RKO (cell line): ENCODE results near the gene COL1A2.

ENCODE experiments used
- DNase-seq: peaks from one replicate; pipeline ENCODE4 v3.0.0-alpha.2; 2016; ENCODE audit warnings: low spot score

Gene COL1A2

DNA sequence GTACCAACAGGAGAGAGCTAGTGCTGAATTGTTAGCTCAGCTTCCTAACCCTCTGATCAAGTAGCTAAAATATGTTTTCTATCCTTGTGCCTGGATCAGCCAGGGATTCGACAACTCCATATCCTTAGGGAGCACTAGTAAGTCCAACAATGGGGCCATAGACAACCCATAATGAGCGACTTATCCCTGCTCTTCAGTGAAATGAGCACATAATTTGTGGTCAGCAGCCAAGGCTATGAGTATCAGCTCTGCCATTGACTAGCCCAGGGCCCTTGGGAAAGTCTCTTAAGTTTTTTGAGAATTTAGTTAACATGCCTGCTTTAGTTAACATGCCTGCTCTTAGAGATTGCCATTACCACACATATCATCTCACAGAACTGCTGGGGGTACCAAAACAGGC, 39.3 kb downstream of the COL1A2 start:
- DNase-seq, result no peak

DNA sequence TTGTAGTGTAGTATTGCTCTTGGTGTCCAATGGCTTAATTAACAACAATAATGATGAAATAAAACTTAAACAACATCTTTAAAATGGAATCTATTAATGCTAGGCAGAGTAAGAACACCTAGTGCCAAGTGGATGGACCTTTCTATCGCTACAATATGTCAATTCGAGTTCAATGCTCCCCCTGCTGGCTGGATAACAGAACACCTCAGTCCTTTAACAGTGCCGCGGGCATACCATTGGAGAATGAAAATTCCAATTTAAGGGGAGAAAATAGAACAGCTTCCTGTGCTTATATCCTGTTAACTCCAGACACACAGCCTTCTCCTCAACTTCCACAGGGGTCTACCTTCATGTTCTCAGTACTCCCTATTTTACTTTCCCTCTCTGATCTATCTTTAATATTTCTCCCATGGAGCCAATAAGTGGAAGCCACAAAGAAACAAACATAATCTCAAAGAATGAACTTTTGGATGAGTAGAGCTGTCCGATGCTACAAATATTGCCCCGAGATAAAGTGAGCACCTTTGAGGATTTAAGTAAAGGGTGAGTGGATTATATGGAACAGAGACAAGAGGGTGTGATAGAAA, 41.4 kb downstream of the COL1A2 start:
- DNase-seq, result peak; percentile 76

GRCh38 chr7:94436700-94437099, 42.0 kb downstream of the COL1A2 start:
- DNase-seq, result no peak

- no peak for DNase-seq
Measured at GRCh38 chr7:94439893-94440381, 45.2 kb downstream of the COL1A2 start.

DNA sequence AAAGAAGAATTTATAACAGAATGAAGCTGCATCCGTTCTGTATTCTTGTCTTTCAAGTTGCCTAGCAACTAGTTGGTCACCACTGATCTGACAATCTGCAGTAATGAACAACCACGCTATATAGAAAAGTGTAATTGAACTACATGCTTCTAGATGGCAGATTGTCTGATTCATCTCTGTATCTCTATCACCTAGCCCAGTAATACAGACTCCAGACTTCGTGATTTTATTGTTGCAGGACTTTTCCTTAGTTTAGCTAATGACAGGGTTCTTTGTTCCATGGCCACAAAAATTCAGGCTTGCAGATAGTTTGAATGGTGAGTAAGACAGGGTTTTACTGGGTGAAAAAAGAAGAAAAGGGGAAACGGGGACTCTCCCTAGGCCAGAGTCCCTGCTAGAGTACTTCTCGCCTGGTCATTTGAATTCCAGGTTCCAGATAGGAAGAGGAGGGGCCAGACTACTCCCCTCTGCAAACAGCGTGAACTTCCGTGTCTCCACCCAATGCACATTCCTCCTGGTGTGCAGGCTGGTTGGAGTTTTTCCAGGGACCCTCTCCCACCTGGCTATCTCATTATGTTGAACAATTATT, 45.9 kb downstream of the COL1A2 start:
- DNase-seq, result no peak

- no peak for DNase-seq
Measured at GRCh38 chr7:94441138-94441537, 46.4 kb downstream of the COL1A2 start.

DNA sequence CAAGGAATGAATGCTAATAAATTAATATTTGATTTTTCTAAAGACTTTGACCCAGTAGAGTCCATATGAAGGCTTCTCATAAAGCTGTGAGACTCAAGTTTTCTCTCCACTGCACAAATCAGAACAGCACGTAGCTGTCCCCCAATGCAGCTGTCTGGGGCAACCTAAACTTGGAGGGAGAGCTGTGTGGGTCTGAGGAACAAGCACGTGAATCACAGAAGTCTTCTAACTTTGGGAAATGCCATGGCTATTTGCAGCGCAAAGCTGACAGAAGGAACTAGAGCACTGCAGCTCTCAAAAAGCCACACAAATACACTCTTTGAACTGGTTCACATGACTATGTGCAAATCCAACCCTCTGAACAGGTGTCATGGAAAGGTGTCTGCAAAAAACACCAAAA, 47.9 kb downstream of the COL1A2 start:
- DNase-seq, result no peak

GRCh38 chr7:94444813-94445212, 50.1 kb downstream of the COL1A2 start:
- DNase-seq, result no peak

DNA sequence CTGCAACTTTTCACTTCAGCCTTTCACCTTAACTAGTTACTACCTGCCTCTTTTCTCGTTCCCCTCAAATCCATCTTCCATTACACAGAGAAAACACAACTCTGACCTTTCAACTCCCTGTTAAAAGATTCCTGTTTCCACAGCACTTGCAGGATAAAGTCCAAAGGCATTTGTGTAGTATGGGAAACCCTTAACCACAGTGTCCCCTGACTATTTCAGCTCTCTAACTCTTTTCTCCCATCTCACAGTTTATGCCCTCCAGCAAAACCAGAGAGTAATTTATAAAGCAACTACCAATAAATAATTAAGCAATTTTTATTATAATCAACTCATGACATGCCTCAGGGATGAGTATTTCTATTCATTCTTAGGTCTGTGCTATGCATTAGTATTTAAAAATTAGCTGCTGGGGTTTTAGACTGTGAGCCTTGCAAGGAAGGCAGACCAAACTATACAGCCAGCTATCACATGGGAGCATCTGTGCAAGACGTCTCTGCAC, 51.0 kb downstream of the COL1A2 start:
- DNase-seq, result no peak

GRCh38 chr7:94446308-94446707, 51.6 kb downstream of the COL1A2 start:
- DNase-seq, result no peak

DNA sequence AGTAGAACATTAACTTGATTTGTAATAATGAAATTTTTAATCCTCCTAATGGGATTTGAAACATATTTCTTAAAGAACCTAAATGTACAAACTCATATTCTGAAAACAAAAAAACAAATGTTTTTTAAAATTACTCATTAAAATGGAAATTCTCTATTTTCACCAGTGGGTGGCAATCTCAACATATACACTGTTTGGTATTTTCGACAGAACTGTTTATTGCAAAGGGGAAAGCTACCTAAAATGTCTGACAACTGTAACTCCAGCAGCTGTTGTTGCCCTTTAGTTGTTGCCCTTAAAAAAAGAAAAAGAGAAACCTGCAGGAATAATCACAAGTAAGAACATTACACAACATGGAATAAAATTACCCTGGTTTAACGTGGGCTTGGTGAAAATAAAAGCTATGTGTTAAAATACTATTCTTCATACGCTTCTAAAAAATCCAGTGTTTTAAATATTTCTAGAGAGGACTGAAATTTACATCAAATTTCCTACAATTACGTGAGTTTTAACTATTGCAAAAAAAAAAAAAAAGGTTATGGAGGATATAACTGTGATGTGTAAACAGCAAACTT, 54.5 kb downstream of the COL1A2 start:
- peak; percentile 77 for DNase-seq

DNA sequence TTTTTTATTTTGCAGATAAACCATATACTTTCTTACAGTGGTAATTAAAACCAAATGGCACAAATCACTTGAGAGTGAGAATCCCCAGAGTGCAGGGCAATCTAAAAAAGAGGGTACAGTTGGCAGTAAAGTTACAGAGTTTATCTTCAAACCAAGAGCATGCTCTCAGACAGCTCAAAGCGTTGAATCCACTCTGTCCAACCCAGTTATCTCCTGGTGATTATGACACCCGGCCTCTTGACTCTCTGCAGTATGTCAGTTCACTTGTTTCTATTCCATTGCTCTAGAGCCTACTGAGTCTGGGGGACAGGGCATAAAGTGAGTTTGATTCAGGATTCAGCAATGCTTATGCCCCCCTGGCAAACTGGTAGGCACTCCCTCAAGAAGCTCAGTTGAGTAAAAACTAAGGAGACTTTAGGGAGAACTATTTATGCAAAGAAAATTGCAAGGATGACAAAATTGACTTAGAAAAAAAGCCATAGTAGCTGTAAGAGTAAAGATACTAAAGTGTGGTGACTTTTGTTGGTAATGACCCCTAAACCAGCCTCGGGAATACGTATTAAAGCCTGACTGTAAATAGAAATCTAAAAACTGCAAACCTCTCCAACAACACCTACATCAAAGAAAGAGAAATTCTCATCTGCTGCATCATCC, 55.5 kb downstream of the COL1A2 start:
- no peak for DNase-seq

GRCh38 chr7:94451187-94451586, 56.5 kb downstream of the COL1A2 start:
- no peak for DNase-seq

DNA sequence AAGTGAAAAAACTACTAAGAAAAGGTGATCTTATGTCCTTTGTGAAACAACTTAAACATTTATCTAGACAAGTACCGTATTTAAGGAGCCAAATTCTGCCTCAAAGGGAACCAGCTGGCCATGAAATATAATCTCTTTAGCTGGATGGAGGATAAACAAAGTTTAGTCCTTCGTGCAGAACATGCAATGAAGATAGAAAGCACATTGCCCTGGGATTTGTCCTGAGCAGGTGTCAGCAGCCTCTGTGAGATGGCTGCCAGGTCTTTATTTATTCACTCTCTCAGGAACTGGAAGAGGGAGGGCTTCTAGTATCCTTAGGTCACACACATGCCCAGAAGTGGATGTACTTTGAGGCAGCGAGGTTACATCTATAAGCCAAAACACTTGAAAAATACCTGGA, 57.5 kb downstream of the COL1A2 start:
- no peak for DNase-seq

- no peak for DNase-seq
Measured at GRCh38 chr7:94453898-94454297, 59.2 kb downstream of the COL1A2 start.

- no peak for DNase-seq
Measured at GRCh38 chr7:94458041-94458440, 63.3 kb downstream of the COL1A2 start.

GRCh38 chr7:94466516-94466915, 71.8 kb downstream of the COL1A2 start:
- DNase-seq, result no peak

DNA sequence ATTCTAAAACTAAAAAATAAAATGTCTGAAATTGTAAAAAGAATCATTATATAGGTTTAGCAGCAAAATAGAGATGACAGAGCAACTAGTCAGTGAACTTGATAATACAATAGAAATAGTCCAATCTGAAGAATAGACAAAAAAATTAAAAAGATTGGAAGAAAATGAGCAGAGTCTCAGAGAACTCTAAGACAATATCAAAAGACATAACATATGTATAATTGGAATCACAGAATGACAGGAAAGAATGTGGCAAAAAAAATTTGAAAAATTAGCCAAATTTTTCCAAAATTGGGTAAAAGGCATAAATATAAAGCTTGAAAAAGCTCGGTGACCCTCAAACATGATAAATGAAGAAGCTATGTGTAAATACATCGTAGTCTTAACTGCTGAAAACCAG, 76.9 kb downstream of the COL1A2 start:
- no peak for DNase-seq

DNA sequence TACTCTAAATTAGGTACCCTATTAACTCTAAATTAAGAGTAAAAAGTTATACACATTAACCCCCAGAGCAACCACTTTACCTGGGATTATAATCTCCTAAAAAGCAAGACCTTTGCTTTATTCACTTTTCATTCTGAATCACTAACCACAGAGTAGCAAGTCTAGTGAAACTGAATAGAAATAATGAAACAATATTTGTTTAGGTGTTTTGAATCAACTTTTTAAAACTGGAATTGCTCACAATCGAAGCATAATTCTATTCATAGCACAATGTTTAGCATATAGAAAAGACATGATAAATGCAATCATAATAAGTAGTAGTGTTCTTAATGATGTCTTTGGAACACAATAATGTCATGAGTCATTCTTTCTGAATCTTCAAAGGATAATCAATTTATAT, 77.9 kb downstream of the COL1A2 start:
- no peak for DNase-seq

GRCh38 chr7:94476251-94476840, 81.7 kb downstream of the COL1A2 start:
- no peak for DNase-seq

DNA sequence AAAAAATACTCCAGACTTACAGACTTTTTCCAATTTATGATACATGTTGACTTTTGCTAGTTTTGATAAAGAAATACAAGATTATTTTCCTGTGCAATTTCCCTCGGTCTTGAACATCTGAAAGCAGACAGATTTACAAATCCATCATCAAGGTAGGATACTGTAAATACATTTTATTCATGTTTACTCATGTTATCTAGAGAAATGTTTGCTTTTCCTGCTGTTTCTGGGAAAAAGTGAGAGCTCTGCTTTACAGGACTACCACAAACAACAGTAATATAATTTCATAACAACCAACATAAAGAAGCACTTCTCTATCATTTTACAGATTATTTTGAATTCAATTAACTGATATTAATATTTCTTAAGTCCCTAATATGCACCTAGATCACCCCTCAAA, 83.2 kb downstream of the COL1A2 start:
- DNase-seq, result no peak

GRCh38 chr7:94478648-94479214, 84.0 kb downstream of the COL1A2 start:
- no peak for DNase-seq
